ENCODE results near the gene FSCB.
"Not testable (repeated sequence)": the region's sequence is repeated elsewhere in the genome, so short reads cannot be mapped to it uniquely, and the experiment has no call there.

The FSCB gene, protein sequence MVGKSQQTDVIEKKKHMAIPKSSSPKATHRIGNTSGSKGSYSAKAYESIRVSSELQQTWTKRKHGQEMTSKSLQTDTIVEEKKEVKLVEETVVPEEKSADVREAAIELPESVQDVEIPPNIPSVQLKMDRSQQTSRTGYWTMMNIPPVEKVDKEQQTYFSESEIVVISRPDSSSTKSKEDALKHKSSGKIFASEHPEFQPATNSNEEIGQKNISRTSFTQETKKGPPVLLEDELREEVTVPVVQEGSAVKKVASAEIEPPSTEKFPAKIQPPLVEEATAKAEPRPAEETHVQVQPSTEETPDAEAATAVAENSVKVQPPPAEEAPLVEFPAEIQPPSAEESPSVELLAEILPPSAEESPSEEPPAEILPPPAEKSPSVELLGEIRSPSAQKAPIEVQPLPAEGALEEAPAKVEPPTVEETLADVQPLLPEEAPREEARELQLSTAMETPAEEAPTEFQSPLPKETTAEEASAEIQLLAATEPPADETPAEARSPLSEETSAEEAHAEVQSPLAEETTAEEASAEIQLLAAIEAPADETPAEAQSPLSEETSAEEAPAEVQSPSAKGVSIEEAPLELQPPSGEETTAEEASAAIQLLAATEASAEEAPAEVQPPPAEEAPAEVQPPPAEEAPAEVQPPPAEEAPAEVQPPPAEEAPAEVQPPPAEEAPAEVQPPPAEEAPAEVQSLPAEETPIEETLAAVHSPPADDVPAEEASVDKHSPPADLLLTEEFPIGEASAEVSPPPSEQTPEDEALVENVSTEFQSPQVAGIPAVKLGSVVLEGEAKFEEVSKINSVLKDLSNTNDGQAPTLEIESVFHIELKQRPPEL

DNA sequence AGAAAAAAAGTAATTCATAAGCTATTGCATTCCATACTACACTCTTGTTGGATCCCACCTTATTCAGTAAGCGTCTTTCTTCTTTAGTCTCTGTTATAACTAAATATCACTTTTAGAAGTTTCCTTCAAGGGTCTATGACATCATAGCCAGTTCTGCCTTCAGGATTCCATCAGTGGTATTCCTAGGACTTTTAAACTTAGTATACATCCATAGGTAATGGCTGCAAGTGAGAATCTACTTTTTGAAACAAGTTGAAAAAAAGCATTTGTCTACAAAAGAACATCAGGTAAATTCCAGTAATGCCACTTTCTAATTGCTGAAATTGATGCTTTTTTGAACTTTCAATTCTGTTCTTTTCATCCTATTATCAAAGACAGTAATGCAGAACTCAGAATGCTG, at the start of gene FSCB:
Gene FSCB (minus strand): TSS at position 101 of the 400 bp plus-strand sequence. CDS start 296 bp downstream, outside the sequence.
- no peak for DNase-seq (ENCODE audit: low read depth)

GRCh38 chr14:44531658-44532057, 24.6 kb upstream of the FSCB start:
- DNase-seq (ENCODE audit: low read depth), result no peak

DNA sequence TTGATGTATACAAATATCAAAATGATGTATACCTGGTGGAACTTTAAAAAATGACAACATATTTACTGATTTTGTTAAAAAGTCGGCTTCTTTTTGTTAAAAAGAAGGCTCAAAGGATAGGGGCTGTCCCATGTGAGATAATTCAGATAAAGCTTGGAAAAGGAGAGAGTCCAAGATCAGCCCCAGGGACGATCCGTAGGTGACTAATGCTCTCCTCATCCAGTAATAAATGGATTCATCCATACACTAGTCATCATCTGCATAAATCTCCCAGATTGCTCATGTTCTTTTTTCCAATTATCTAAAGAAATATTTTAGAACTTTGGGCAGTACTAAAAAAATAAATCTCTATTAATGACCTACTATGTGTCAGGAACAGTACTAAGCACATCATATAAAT, 23.4 kb upstream of the FSCB start:
- no peak for DNase-seq (ENCODE audit: low read depth)

DNA sequence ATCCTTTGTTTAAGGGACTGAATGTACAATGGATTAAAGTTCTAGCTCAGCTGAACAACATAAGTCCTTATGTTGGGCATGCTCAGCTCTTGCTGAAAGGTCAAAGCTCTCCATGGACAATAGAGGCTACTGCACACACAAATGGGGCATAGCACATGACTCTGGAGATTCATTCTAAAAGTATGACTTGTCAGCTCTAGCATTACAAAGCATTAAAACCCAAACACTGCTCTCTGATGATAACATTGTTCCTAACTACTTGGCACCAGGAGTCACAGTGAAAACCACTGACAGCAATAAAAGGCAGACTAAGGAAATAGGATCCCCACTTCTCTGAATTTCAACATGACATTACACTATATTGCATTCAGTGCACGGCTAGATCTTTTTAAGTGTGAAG, 21.9 kb upstream of the FSCB start:
- DNase-seq (ENCODE audit: low read depth), result no peak

GRCh38 chr14:44528180-44528579, 21.1 kb upstream of the FSCB start:
- no peak for DNase-seq (ENCODE audit: low read depth)

- no peak for DNase-seq (ENCODE audit: low read depth)
These were observed 18.2 kb upstream of the FSCB start for GRCh38 chr14:44525237-44525636.

DNA sequence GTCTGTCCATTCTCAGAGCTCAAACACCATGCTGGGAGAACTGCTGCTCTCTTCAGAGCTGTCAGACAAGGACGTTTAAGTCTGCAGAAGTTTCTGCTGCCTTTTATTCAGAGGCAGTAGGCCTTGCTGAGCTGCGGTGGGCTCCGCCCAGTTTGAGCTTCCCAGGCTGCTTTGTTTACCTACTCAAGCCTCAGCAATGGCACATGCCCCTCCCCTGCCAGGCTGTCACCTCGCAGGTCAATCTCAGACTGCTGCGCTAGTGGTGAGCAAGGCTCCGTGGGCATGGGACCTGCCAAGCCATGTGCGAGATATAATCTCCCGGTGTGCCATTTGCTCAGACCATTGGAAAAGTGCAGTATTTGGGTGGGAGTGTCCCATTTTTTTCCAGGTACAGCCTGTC, 8.6 kb upstream of the FSCB start:
- DNase-seq (ENCODE audit: low read depth), result not testable (repeated sequence)

DNA sequence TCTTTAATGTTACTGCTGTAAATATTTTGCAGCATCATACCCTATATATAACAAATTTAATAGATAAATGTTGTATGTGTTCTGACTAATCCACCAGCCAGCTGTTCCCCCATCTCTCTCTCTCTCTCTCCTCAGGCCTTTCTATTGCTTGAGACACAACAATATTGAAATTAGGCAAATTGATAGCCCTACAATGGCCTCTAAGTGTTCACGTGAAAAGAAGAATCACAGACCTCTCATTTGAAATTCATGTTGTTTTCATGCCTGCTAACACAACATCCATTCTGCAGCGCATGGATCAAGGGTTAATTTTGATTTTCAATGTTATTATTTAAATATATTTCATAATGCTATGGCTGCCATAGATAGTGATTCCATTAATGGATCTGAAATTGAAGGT, 1.8 kb upstream of the FSCB start:
- DNase-seq (ENCODE audit: low read depth), result no peak

GRCh38 chr14:44505588-44505987, 1.5 kb downstream of the FSCB start:
- DNase-seq (ENCODE audit: low read depth), result no peak

- no peak for DNase-seq (ENCODE audit: low read depth)
These were observed 9.9 kb downstream of the FSCB start for GRCh38 chr14:44497148-44497547.

- DNase-seq (ENCODE audit: low read depth), result no peak
These were observed 12.9 kb downstream of the FSCB start for GRCh38 chr14:44494137-44494536.

GRCh38 chr14:44490966-44491365, 16.1 kb downstream of the FSCB start:
- DNase-seq (ENCODE audit: low read depth), result no peak

GRCh38 chr14:44477953-44478352, 29.1 kb downstream of the FSCB start:
- no peak for DNase-seq (ENCODE audit: low read depth)

- DNase-seq (ENCODE audit: low read depth), result no peak
These were observed 38.3 kb downstream of the FSCB start for GRCh38 chr14:44468771-44469170.

DNA sequence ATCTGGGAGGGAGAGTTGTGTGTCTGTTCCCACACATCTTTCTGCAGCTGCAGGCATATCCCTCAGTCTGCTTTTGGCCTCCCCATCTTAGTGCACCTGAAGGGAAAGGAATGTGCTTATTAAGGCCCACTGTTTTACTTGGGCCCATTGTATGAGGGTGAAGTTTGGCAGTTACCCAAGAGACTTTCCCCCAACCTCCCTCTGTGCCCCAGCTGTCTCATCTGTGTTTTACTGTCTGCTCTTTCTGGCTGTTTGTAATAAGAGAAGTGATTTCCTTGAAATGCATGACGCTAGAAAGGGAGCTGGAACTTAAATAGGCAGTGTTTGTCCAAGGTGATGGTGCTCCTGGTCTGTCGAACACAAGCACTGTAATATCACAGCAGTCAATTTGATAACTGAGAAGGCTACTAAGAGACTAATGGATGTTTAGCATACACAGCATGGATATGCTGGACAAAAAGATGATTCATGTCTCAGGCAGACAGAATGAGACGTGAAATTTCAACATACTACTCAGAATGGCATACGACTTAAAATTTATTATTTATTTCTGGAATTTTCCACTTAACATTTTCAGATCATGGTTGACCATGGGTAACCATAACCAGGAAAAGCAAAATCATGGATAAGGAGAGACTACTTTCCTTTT, 43.6 kb downstream of the FSCB start:
- DNase-seq (ENCODE audit: low read depth), result no peak

GRCh38 chr14:44462381-44462780, 44.7 kb downstream of the FSCB start:
- no peak for DNase-seq (ENCODE audit: low read depth)

DNA sequence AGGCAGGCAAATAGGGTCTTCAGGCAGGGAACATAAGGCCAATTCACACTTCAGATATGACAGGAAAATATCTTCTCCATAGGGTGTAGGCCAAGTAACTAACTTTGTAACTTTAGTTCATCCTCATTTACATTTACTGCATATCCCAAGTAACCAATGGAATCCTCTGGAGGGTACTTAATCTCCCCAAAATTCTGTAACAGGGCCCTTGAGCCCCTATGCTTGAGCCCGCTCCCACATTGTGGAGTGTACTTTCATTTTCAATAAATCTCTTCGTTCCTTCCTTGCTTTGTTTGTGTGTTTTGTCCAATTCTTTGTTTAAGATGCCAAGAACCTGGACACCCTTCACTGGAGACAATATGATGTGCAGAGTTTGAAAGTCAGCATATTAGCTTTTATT, 45.3 kb downstream of the FSCB start:
- no peak for DNase-seq (ENCODE audit: low read depth)
